HG03378 (cell line): ENCODE measurements around the gene OR13D1.
"Not testable (repeated sequence)": the region's sequence is repeated elsewhere in the genome, so short reads cannot be mapped to it uniquely, and the experiment has no call there.

Source experiments
- ATAC-seq: cut with Tn5 transposase; IDR thresholded peaks from one replicate; pipeline ENCODE4 v1.9.1; 2021; ENCODE audit warnings: mild to moderate bottlenecking, moderate library complexity; ENCODE audit not compliant: unreplicated experiment

The OR13D1 gene, protein sequence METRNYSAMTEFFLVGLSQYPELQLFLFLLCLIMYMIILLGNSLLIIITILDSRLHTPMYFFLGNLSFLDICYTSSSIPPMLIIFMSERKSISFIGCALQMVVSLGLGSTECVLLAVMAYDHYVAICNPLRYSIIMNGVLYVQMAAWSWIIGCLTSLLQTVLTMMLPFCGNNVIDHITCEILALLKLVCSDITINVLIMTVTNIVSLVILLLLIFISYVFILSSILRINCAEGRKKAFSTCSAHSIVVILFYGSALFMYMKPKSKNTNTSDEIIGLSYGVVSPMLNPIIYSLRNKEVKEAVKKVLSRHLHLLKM

DNA sequence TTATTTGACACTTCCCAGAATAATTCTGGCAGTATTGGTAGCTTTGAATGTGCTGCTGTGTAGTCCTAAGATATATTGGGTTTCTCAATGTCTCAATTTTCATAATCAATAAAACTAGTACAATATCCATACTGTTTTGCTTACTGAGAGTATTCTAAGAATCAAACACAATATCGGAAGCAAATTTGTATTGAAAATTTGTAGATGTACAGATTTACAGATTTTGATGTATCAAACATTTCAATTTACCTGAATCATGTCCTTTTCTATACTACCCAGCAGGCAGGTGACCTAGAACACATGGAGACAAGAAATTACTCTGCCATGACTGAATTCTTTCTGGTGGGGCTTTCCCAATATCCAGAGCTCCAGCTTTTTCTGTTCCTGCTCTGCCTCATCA, at the start of gene OR13D1:
Gene OR13D1, plus strand, starts transcription at position 301 of the 400 bp plus-strand sequence. Its CDS starts 0 bp downstream, at position 301.
- no peak for ATAC-seq

DNA sequence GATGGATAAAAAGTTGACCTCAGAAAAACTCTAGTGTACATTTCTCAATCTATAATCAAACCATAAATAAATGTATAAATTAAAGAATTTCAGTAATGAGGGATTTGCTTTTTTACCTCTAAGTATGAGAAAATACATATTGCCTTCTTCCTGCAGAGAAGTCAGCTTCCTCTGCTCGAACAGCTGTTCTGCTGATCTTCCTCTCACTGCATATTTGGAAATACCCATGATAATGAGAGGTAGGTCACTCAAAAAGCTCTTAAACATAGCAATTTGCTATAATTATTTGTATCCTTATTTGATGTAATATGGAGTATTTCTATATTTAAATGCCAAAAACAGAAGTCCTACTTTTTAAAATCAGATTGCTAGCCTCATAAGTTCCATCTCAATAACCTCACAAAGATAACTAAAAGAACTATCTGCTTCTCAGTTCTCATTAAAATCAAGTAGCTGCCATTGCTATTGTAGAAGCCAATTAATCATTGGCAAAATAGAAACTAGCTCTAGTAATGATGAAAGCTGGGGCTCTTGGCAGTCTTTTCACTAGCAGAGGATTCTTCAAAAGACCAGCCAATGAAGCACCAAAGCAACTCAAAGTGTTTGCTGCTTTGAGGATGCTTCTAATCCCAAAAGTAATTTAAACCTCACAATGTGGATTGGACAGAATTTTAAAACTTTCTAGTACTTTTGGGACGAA, 35.7 kb upstream of the OR13D1 start:
- ATAC-seq: no peak

DNA sequence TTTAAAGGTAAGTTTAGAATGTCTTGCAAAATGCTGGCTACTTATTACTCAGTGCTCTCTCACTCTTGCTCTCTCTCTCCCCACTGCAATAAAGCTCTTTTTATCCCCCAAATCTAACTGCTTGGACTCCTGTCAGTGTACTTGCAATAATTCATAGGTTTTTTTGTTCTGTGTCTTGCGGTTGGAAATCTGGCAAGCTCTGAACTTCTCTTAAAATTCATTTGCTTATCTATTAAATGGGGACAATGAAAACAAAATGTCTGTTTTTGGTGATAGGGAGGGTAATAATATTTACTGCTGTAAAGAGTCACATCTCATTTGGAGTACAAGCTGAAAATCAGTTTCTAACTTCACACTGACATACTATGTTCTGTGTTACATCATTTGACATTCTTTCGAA, 18.7 kb upstream of the OR13D1 start:
- no peak for ATAC-seq

DNA sequence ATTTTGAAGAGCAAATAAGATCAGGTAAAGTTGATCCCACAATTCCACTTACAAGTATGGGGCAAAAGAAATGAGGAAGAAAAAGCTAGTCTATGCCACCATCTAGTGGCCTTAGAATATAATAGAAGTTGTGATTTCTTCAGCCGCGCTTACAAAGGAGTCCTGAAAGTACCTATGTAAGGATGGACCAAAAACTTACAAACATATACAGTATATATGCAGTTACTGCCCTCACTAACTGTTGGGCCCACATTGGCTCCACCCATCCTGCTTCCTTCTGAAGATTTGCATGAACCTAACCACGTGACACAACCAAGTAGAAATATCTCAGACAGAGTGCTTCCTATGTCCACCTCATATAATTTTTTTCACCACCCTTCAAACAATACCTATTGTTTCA, 11.7 kb upstream of the OR13D1 start:
- ATAC-seq: peak; percentile 82

DNA sequence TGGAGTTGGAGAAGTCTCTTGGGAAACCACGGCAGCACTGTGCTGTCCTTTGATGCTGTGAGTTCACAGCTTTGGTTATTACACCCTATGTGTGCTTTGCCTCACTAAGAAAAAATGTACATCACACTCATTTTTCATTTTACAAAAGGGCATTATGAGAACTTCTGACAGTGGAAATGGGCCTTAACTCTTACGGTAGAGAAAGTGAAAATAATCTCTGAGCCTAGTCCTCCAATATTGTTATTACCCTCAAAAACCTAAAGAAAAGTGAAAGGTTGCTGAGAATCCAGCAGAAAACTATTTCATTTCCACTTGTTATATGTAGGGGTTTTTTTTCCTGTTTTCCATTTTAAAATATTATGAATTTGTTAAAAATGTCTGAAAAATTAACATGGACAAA, 8.2 kb upstream of the OR13D1 start:
- peak; percentile 37 for ATAC-seq

DNA sequence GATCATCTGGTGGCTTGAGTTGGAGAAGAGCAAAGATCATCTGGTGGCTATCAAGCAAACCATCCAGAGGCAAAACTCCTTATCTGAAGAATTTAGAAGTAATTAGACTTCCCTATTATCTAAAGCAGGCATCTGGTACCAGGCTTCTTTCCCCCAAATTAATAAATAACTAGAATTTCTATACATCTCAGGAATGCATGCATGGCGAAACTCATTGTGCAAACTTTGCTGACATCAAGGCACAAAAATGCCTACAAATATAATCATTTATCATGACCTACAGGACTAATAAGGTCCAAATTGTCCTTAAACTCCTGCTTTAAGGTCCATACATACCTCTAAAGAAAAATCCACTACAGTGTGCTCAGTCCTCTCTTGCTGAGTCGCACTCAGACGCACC, 6.0 kb downstream of the OR13D1 start:
- no peak for ATAC-seq

DNA sequence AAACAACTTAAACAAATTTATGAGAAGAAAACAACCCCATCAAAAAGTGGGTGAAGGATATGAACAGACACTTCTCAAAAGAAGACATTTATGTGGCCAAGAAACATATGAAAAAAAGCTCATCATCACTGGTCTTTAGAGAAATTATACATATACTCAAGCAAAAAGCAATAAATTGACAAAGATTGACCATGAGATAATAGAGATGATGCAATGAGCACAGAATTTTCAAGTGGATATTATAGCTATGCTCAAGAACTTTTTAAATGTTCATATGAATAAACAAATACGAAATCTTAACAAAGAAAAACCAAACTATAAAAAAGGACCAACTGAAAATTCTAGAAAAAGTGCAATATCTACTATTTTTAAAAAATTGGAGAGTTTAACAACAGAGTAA, 14.4 kb downstream of the OR13D1 start:
- ATAC-seq: not testable (repeated sequence)

DNA sequence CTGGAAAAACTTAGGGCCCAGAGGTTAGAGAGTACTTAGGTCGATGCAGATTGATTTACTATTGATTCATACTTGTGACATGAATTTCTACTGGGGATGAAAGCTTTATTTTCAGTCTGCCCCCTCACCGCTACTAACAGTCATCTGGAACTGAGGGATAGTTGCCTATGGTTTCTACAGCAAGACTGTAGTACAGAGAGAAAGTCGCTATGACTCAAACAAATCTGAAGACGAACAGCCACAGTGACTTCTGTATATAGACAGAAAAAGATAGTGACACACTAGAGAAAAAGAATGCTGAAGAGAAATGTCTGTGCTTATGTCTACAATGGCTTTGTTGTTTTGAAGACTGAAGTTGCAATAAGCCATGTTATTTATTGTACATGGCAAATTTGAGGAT, 17.3 kb downstream of the OR13D1 start:
- ATAC-seq: no peak

DNA sequence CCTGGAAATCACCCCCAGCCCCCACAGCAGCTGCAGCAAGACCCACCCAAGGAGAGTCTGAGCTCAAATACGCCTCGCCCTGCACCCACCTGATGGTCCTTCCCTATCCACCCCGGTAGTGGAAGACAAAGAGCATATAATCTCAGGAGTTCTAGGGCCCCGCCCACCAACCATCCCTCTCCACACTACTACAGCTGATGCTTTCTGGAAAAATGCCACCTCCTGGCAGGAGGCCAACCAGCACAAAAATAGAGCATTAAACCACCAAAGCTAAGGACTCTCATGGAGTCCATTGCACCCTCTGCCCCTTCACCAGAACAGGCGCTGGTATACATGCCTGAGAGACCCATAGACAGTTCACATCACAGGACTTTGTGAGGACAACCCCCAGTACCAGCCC, 30.7 kb downstream of the OR13D1 start:
- ATAC-seq: no peak

DNA sequence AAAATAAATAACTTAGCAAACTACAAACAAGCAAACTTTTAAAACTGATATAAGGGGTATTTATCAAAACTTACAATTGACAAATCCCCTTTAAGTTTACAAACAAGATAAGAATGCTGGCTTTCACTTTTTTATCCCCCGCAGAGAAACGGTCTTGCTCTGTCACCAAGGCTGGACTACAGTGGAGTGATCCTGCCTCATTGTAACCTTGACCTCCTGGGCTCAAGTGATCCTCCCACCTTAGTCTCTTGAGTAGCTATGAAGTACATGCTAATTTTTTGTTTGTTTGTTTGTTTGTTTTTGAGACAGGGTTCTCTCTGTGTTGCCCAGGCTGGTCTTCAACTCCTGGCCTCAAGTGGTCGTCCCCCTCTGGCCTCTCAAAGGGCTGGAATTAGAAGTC, 44.1 kb downstream of the OR13D1 start:
- no peak for ATAC-seq

DNA sequence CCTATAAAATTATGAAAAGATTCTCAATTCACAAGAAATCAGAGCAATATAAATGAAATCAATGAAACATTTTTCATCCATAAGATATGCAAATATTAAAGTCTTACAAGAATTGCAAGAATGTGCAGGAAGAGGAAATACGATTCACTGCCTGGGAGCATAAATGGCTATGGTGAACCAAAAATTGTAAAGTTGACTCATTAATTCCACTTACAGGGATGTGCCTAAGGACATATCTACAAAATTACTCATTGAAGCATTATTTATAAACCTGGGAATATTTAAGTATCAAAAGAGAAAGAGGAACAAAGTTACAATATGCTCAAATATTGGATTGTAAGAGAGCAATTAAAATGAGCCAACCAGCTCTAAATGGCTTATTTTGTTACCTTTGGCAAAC, 46.3 kb downstream of the OR13D1 start:
- ATAC-seq: no peak

DNA sequence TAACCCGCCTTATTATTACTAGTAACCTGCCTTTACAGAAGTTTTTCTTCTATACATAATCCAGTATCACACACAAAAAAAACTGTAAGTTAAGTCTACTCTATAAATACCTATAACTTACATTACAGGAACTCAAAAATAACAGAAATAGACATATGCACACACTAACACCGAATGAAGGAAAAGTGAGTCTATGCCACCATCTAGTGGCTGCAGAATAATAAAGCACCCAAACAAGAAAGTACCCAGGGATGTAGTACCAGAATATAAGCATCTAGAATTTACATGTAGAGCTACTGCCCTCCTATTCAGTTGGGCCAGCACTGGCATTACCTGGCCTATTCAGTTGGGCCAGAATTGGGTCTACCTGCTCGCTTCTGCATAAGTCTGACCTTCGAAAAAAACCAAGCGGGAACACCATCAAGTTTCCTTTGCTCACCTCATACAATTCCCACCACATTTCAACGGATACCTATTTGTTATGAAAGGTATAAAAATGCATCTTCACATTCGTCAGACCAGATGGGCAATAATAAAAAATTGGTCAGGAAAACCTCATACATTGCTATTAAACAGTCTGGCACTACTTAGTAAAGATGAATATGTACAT, 49.2 kb downstream of the OR13D1 start:
- peak; percentile 60 for ATAC-seq
